Measurements from ENCODE around the gene IQCE. TPM values are rescaled to one million over a fixed set of nuclear protein-coding genes. Genes with fewer than 3 reads are reported as not detected.

The IQCE gene
- total RNA-seq, 1 donor from 2014 or later = 11.4 TPM

GRCh38 chr7:2516194-2516555 is 42.6 kb upstream of the IQCE start:
- no peak for TF ChIP-seq CTCF (IDR thresholded peaks at IDR 0.05)
- Histone ChIP-seq H3K27me3 (peaks cover under 1% of the 10 kb centered on the region), H3K36me3 (no peaks in the 10 kb centered on the region), H3K4me3 (no peak overlapping the region), H3K9me3 (no peaks in the 10 kb centered on the region), H3K27ac (no peak overlapping the region), H3K4me1 (peaks cover 6 to 12% of the 10 kb centered on the region in 2 donors)
- intact Hi-C loops (cut with DNase I) = loop anchor here (2.0 to 5.0 kb wide), 2 partner anchors 39 to 41 kb away; partner anchors contain the start of genes BRAT1, GRIFIN and IQCE
- no peak for DNase-seq (ENCODE audit: low spot score in 2 of 2)

GRCh38 chr7:2517026-2517425 is 41.8 kb upstream of the IQCE start:
- Histone ChIP-seq H3K4me3 (no peak overlapping the region), H3K27ac (no peak overlapping the region), H3K4me1 (peaks cover 6 to 7% of the 10 kb centered on the region in 2 donors), H3K9me3 (no peaks in the 10 kb centered on the region), H3K36me3 (no peaks in the 10 kb centered on the region), H3K27me3 (peaks cover 5% of the 10 kb centered on the region)
- intact Hi-C loops (cut with DNase I) = loop anchor here (2.0 to 5.0 kb wide), 2 partner anchors 40 kb away; partner anchors contain the start of genes BRAT1, GRIFIN and IQCE
- no peak for TF ChIP-seq CTCF (IDR thresholded peaks at IDR 0.05)
- no peak for DNase-seq (ENCODE audit: low spot score in 2 of 2)

GRCh38 chr7:2517678-2518507 is 40.9 kb upstream of the IQCE start:
- Histone ChIP-seq H3K4me1 (peaks cover 6 to 13% of the 10 kb centered on the region in 2 donors), H3K4me3 (no peak overlapping the region), H3K27ac (no peak overlapping the region), H3K27me3 (peaks cover 9% of the 10 kb centered on the region), H3K36me3 (no peaks in the 10 kb centered on the region), H3K9me3 (no peaks in the 10 kb centered on the region)
- no peak for DNase-seq (ENCODE audit: low spot score in 2 of 2)
- TF ChIP-seq CTCF (IDR thresholded peaks at IDR 0.05) = no peak
- intact Hi-C loops (cut with DNase I) = loop anchor here (2.0 to 5.0 kb wide), 3 partner anchors 29 to 41 kb away; partner anchors contain the start of genes BRAT1, GRIFIN and IQCE

- Histone ChIP-seq H3K4me3 (peak overlapping the region; percentile 72 to 74), H3K27ac (no peak overlapping the region), H3K9me3 (no peaks in the 10 kb centered on the region), H3K27me3 (peaks cover 12% of the 10 kb centered on the region), H3K36me3 (no peaks in the 10 kb centered on the region), H3K4me1 (peaks cover 6 to 20% of the 10 kb centered on the region in 2 donors)
- intact Hi-C loops (cut with DNase I) = loop anchor here (2.0 to 5.0 kb wide), 2 partner anchors 30 to 39 kb away; partner anchors contain the start of genes BRAT1 and IQCE
- no peak for TF ChIP-seq CTCF (IDR thresholded peaks at IDR 0.05)
- DNase-seq (ENCODE audit: low spot score in 2 of 2) = no peak
These were observed 40.1 kb upstream of the IQCE start for GRCh38 chr7:2518737-2519118.

- DNase-seq (ENCODE audit: low spot score in 2 of 2) = peak in 1 of 2 donors; percentile 91
These were observed 39.5 kb upstream of the IQCE start, which contains the start of gene LFNG for GRCh38 chr7:2519119-2519930. Gene LFNG (plus strand): TSS chr7:2519774. CDS start chr7:2519862, 88 bp downstream.

More at GRCh38 chr7:2519119-2519930, 39.5 kb upstream of the IQCE start, which contains the start of gene LFNG:
- intact Hi-C loops (cut with DNase I) = loop anchor here (2.0 to 5.0 kb wide), 2 partner anchors 31 to 38 kb away; partner anchors contain the start of genes BRAT1 and IQCE
- Histone ChIP-seq H3K27me3 (peaks cover 15% of the 10 kb centered on the region), H3K36me3 (no peaks in the 10 kb centered on the region), H3K9me3 (no peaks in the 10 kb centered on the region), H3K27ac (no peak within 1 kb of the TSS), H3K4me1 (peaks cover 6 to 25% of the 10 kb centered on the region in 2 donors), H3K4me3 (peak within 1 kb of the TSS; percentile 72 to 74)
- no peak for TF ChIP-seq CTCF (IDR thresholded peaks at IDR 0.05)
